SU-DHL-6 (cell line): ENCODE data around the gene LCK.
A peak's percentile ranks its signal among the peaks of the same experiment; 100 is the strongest.

Experiments
- H2AFZ ChIP-seq: fragments of 200-600 bp; sonication (generic); 2 replicates; pipeline ENCODE4 v1.6.1; 2014; ENCODE audit warnings: low read depth, mild to moderate bottlenecking, moderate library complexity, mixed read lengths, antibody characterized with exemption, low read length; ENCODE audit not compliant: severe bottlenecking
- H3F3A ChIP-seq: fragments of 200-600 bp; shearing (Covaris generic); 2 replicates; pipeline ENCODE4 v1.6.0; 2016; ENCODE audit warnings: antibody characterized with exemption, mild to moderate bottlenecking; ENCODE audit not compliant: insufficient read depth
- H3K27ac ChIP-seq: fragments of 200-600 bp; sonication (generic); 2 replicates; pipeline ENCODE4 v1.5.1; 2016; ENCODE audit warnings: low read depth, mild to moderate bottlenecking, low read length, moderate library complexity, mixed read lengths
- H3K27me3 ChIP-seq: fragments of 200-600 bp; sonication (generic), shearing (Covaris generic); 2 replicates; pipeline ENCODE4 v1.6.0; 2014; ENCODE audit warnings: mild to moderate bottlenecking, low read length
- H3K36me3 ChIP-seq: fragments of 200-600 bp; sonication (generic); 2 replicates; pipeline ENCODE4 v1.6.1; 2014; ENCODE audit warnings: mild to moderate bottlenecking, low read length, mixed read lengths
- H3K4me2 ChIP-seq: fragments of 300-600, 200-600 bp; shearing (Covaris generic), sonication (generic); 2 replicates; pipeline ENCODE4 v1.6.0; 2014; ENCODE audit warnings: low read length, low read depth, mild to moderate bottlenecking; ENCODE audit not compliant: poor library complexity, severe bottlenecking
- H3K4me3 ChIP-seq: fragments of 200-600 bp; sonication (generic); 2 replicates; pipeline ENCODE4 v1.5.1; 2014; ENCODE audit warnings: antibody characterized with exemption, low read length, mild to moderate bottlenecking, mixed read lengths; ENCODE audit not compliant: insufficient read depth, poor library complexity, severe bottlenecking
- H3K79me2 ChIP-seq: fragments of 200-600 bp; sonication (generic); 2 replicates; pipeline ENCODE4 v1.6.1; 2014; ENCODE audit warnings: mild to moderate bottlenecking, low read length, moderate library complexity; ENCODE audit not compliant: insufficient read depth
- H3K9ac ChIP-seq: fragments of 200-600 bp; sonication (generic); 2 replicates; pipeline ENCODE4 v1.7.0; 2014; ENCODE audit warnings: mild to moderate bottlenecking, low read length
- H3K9me2 ChIP-seq: fragments of 200-600 bp; sonication (generic); replicated peaks from 2 replicates; pipeline ENCODE4 v1.6.1; 2014; ENCODE audit warnings: low read length; ENCODE audit not compliant: insufficient read depth
- H3K9me3 ChIP-seq: fragments of 200-600 bp; sonication (generic); 2 replicates; pipeline ENCODE4 v1.6.1; 2014; ENCODE audit warnings: low read length, mixed read lengths; ENCODE audit not compliant: insufficient read depth
- H4K20me1 ChIP-seq: fragments of 200-600 bp; sonication (generic); 2 replicates; pipeline ENCODE4 v1.6.1; 2014; ENCODE audit warnings: low read depth, mild to moderate bottlenecking, antibody characterized with exemption, low read length, moderate library complexity, mixed read lengths
- CTCF ChIP-seq: fragments of 200-600 bp; sonication (generic); IDR thresholded peaks from one replicate; pipeline ENCODE4 v1.5.1; 2017; ENCODE audit warnings: antibody characterized with exemption, mild to moderate bottlenecking, low read length, moderate library complexity; ENCODE audit not compliant: insufficient read depth, poor library complexity, severe bottlenecking
- EZH2phosphoT487 ChIP-seq: fragments of 200-600 bp; sonication (generic), shearing (Covaris generic); conservative IDR thresholded peaks from 2 replicates; pipeline ENCODE4 v1.6.1; 2018; ENCODE audit warnings: mild to moderate bottlenecking, antibody characterized with exemption, low read length, moderate library complexity, mixed read lengths

Gene LCK

DNA sequence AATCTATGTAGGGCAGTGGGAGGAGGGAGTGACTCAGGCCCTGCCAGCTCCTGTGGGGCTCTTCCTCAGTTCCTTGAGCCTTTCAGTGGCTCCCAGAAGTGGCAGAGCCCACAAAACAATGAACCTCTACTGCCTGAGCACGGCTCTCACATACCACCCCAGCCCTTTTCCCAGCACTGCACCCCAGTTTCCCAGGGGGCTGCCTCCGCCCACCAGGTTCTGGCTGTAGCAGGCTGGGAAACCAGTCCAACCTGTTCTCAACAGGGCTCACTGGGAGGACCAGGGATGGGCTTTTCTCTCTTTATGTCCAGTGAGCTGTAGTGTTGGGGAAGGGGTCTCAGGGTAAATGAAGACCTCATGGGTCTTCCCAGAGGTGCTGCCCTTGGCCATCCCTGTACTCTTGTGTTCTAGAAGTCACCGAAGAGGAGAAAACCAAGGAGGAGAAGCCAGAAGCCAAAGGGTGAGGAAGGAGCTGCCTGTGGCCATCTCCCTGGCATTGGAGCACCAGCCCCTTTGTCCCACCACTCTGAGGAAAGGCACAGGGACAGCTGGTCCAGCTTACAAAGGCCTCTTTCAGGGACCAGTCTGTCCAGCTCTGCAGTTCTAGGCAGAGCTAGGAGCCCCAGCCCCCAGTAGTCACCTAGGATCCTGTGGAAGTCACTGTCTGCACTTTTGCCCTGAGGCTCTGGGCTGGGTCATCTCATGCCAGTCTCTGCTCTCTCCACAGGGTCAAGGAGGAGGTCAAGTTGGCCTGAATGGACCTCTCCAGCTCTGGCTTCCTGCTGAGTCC lies 81.4 kb downstream of the LCK start:
- Histone ChIP-seq H3K79me2 (peaks cover 10% of the 10 kb centered on the region; the same call in 1 of the 2 replicates), H3K9me3 (no peaks in the 10 kb centered on the region), H3K36me3 (peaks cover 2% of the 10 kb centered on the region), H3K27me3 (no peaks in the 10 kb centered on the region), H3K4me3 (no peak overlapping the region), H3K9me2 (no peaks in the 10 kb centered on the region), H4K20me1 (no peaks in the 10 kb centered on the region), H2AFZ (no peak overlapping the region), H3K9ac (no peak overlapping the region), H3F3A (peaks cover 43% of the 10 kb centered on the region), H3K4me2 (peak overlapping the region; percentile 62), H3K27ac (peak overlapping the region; percentile 68)
- TF ChIP-seq CTCF (no peak), EZH2phosphoT487 (no peak)

DNA sequence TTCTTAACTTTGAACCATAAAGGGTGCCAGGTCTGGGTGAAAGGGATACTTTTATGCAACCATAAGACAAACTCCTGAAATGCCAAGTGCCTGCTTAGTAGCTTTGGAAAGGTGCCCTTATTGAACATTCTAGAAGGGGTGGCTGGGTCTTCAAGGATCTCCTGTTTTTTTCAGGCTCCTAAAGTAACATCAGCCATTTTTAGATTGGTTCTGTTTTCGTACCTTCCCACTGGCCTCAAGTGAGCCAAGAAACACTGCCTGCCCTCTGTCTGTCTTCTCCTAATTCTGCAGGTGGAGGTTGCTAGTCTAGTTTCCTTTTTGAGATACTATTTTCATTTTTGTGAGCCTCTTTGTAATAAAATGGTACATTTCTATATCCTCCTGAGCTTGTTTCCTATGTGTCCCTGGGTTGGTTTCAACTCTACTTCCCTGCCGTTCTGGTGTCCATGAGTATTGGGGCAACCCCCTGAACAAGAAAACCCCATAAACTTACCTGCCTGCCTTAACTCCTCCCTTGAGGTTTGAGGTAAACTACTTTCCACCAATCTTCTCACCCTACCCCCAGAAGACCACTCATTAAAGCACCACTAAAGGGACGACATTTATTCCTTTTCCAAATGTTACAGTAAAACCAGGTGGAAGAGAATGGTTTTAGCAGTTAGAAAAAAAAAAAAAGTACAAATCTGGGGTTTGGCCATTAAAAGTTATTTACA lies 82.3 kb downstream of the LCK start:
- Histone ChIP-seq H3K27me3 (no peaks in the 10 kb centered on the region), H3K4me3 (no peak overlapping the region), H3K79me2 (peaks cover 10% of the 10 kb centered on the region; the same call in 1 of the 2 replicates), H3F3A (peaks cover 43% of the 10 kb centered on the region), H4K20me1 (no peaks in the 10 kb centered on the region), H3K36me3 (peaks cover 2% of the 10 kb centered on the region), H3K9me3 (no peaks in the 10 kb centered on the region), H3K4me2 (peak overlapping the region; percentile 62), H3K9ac (peak overlapping the region; percentile 66), H2AFZ (no peak overlapping the region), H3K27ac (peak overlapping the region; percentile 68), H3K9me2 (no peaks in the 10 kb centered on the region)
- no peak for TF ChIP-seq CTCF
- TF ChIP-seq EZH2phosphoT487 = no peak

GRCh38 chr1:32334274-32334861 lies 83.3 kb downstream of the LCK start:
- H4K20me1 ChIP-seq = no peaks in the 10 kb centered on the region
- peak overlapping the region; percentile 68 for H3K27ac ChIP-seq
- H3K4me3 ChIP-seq = peak overlapping the region; percentile 91
- peaks cover 10% of the 10 kb centered on the region; the same call in 1 of the 2 replicates for H3K79me2 ChIP-seq
- peaks cover under 1% of the 10 kb centered on the region; the same call in 1 of the 2 replicates for H3K36me3 ChIP-seq
- H3K9me3 ChIP-seq = no peaks in the 10 kb centered on the region
- peak overlapping the region; percentile 66 for H3K9ac ChIP-seq
- peak overlapping the region; percentile 62 for H3K4me2 ChIP-seq
- H3K27me3 ChIP-seq = no peaks in the 10 kb centered on the region
- peaks cover 39% of the 10 kb centered on the region for H3F3A ChIP-seq
- H3K9me2 ChIP-seq = no peaks in the 10 kb centered on the region
- H2AFZ ChIP-seq = no peak overlapping the region
- no peak for TF ChIP-seq CTCF
- no peak for TF ChIP-seq EZH2phosphoT487
